Choroid plexus epithelial cell (primary cell): Measurements from ENCODE around the gene AGFG2.

ENCODE experiments used
- DNase-seq: peaks from one replicate; pipeline ENCODE4 v3.0.0-alpha.2; 2010; ENCODE audit warnings: low read depth
- H3K4me3 ChIP-seq: 2 replicates; pipeline ENCODE4 v1.5.1; 2011; ENCODE audit warnings: low read depth, mild to moderate bottlenecking, control low read depth, low read length, moderate library complexity
- CTCF ChIP-seq: conservative IDR thresholded peaks from 2 replicates; pipeline ENCODE4 v1.5.1; 2011; ENCODE audit warnings: low read depth, mild to moderate bottlenecking, control low read depth, inconsistent platforms, low read length, moderate library complexity

The AGFG2 gene

GRCh38 chr7:100609958-100610357 is 71.0 kb downstream of the AGFG2 start:
- DNase-seq: no peak
- H3K4me3 ChIP-seq: no peak overlapping the region
- no peak for TF ChIP-seq CTCF

GRCh38 chr7:100611983-100612729 is 73.2 kb downstream of the AGFG2 start, which contains the start of gene MOSPD3:
TSS of gene MOSPD3 (plus strand) at chr7:100612540. CDS start at chr7:100612792, 252 bp downstream.
- TF ChIP-seq CTCF: no peak
- H3K4me3 ChIP-seq: peak within 1 kb of the TSS; percentile 82
- DNase-seq: peak; percentile 100

- H3K4me3 ChIP-seq: peak overlapping the region; percentile 82
- peak; percentile 8 for TF ChIP-seq CTCF
- DNase-seq: no peak
These were observed 73.9 kb downstream of the AGFG2 start for GRCh38 chr7:100612730-100613390.

GRCh38 chr7:100613412-100614175 is 74.6 kb downstream of the AGFG2 start:
- no peak for DNase-seq
- peak overlapping the region; percentile 82 for H3K4me3 ChIP-seq
- TF ChIP-seq CTCF: no peak

- no peak overlapping the region for H3K4me3 ChIP-seq
- DNase-seq: no peak
- TF ChIP-seq CTCF: no peak
These were observed 75.4 kb downstream of the AGFG2 start for GRCh38 chr7:100614308-100614861.
